ENCODE measurements around the gene TCF12.
A peak's percentile ranks its signal among the peaks of the same experiment; 100 is the strongest.

The TCF12 gene

DNA sequence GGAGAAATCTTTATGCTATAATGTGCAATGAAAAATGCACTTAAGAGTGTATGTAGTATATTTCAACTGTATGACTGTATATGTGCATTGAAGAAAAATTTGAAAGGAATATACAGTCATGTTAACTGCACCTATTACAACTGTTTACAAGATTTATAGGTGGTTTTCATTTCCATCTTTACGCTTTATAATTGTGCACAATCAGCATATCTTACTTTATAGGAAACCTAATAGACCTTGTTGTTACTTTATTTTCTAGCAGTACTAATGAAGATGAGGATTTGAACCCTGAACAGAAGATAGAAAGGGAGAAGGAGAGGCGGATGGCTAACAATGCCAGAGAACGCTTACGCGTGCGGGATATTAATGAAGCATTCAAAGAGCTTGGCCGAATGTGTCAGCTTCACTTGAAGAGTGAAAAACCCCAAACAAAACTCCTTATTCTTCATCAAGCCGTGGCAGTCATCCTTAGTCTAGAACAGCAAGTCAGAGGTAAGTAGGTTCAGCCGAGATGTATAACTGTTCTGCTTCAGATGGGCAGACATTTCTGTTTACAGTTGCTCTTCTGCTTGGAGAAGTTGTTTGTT, 354.4 kb downstream of the TCF12 start:
- no peak for DNase-seq

DNA sequence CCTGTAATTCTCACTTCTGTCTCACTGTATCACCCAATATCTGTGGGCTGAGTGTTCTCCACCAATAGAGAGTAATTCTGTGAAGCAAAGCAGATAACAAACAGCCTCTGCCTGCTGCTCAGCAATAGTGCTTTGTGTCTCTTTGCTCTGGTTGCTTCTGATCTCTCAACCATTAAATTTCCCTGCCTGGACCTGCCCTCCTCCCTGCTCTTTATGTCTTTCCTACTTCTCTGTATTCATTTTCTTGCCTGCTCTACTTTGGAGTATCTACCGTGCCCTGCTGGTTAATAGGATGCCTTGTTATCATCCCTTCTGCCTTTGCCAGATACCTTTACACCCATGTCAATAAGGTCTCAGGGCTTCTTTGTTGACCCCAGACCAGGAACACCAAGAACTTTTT, 355.0 kb downstream of the TCF12 start:
- no peak for DNase-seq

DNA sequence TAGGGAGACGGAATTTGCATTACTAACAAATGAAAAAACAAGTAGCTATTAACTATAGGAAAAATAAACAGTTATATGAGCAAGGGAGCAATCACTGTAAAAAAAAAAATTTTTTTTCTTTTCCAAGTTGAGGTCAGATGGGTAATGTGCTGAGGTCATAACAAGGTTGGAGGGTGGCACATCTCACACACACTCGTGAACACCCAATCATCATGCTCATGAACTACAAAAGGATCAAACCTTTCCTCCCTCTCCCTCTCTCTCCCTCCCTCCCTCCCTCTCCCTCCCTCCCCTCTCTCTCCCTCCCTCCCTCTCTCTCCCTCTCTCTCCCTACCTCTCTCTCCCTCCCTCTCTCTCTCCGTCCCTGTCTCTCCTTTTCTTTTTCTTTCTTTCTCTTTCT, 360.0 kb downstream of the TCF12 start:
- no peak for DNase-seq

DNA sequence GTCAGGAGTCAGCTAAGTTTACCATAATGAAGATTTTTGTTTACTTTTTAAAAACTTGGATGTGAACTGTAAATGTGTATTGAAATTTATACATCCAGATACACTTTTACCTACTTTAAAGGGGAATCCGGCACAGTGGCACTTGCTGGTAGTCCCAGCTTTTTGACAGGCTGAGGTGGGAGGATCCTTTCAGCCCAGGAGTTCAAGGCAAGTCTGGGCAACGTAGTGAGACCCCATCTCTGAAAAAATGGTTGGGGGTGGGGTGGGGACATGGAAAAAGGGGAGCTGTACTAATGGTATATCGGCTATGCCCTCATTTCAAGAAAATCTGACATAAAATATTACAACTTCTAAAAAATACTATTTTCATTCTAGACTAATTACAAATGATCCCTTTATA, 362.0 kb downstream of the TCF12 start:
- no peak for DNase-seq

DNA sequence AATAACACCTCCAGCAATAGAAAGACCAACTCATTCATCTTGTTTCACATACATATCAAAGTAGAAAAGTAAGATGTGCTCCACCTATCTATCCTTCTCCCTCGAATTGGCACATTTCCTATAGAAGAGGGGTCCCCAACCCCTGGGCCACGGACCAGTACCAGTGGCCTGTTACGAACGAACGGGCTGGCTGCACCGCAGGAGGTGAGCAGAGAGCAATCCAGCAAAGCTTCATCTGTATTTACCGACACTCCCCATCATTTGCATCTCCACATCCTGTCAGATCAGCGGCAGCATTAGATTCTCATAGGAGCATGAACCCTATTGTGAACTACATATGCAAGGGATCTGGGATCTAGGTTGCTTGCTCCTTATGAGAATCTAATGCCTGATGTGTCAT, 362.9 kb downstream of the TCF12 start:
- DNase-seq, result no peak

DNA sequence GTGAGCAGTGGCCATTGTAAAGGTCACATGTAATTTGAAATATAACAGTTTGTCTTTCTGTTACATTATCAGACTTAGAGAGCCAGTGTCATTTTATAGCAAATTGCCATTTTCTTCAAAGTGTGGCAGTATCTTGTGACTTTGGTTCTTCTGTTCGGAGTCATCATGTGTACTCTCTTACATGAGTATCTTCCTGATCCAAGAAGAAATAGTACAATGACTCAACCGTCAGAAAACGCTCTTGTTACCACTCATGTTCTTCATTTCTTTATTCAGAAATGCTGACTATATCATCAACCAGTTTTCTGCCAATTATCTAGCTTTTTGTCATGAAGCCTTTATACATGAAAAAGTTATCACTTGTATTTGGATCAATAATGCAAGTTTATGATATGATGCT, 364.2 kb downstream of the TCF12 start:
- DNase-seq, result peak; percentile 41 to 67

DNA sequence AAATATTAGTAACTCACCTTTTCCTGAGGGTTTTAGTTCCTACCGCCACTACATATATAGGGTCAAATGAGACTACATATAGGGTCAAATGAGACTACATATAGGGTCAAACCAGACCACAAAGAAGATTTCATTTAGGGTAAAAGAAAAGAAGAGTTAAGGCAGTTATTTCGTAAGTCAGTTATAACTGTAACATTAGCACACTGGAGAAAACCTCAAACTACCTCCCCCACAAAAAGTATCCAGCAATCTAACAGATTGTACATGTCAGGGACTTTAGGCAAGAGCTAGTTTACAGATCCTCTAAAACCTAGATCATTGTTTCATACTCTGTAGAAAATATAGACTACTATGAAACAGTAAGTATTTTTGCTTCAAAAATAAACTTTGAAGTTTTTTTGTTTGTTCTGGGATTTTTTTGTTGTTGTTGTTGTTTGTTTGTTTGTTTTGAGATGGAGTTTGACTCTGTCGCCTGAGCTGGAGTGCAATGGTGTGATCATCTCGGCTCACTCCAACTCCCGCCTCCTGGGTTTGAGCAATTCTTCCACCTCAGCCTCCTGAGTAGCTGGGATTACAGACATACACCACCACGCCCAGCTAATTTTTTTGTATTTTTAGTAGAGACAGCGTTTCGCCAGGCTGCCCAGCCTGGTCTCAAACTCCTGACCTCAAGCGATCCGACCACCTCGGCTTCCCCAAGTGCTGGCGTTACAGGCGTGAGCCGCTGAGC, 365.5 kb downstream of the TCF12 start:
- DNase-seq, result peak; percentile 52 to 65

DNA sequence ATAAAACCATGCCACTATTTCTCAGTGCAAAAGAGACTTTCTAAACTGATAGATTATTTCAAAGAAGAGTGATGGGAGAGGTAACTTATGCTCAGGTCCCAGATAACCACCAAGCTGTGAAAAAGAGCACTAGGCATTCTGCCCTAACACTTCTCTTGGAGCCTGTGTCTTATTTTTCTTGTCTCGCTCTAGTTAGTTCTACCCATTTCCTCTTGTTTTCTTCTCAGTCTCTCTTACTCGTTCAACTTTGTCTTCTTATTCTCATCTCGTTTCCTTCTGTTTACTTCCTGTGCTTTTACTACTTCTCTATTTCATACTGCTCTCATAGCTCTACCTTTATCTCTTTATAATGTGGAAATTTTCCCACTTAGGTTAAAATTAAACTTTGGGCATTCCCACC, 366.1 kb downstream of the TCF12 start:
- no peak for DNase-seq

DNA sequence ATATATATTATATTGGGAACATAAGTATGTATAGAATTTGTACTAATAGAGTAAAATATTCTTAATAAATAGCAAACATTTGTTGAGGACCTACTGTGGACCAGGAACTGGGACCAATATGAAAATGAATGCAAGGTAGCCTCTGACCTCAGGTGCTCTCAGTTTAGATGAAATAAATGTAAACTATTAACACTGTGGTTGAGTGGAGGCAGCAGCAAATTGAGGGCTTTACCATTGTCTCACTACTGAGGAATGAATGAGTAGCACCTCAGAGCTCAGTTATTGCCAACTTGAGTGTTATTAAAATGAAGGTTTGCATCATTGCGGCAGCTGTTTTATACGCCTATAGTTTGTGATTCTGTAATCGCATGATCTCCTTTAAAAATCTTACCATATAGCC, 366.9 kb downstream of the TCF12 start:
- DNase-seq, result no peak

DNA sequence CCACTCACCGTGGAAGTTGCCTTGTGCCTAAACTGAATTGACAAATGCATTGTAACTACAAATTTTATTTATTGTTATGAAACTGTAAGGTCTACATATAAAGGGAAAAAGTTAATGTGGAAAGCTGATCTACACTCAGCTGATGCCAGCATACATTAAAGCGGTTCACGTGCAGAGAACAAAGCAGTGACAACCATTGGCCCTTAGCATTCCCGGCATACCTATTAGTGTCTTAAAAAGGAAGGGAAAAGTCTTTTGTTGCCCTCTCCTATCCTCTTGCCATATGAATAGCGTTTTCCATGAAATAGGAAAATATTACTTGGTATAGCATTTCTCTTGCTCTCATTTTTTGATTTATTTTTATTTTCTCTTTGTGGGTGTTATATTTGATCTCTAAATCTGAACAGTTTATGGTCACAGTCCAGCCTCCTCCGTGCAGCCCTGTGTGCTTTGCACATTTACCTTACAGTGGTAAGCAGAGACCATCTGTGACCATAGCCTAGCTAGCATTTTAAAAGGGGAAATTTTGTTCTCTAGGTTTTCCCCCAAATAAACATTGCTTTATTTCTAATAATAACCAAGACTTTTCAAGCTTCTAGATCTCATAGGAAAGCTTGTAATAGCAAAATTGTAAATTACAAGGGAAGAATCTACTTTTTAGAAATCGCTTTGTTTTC, 368.1 kb downstream of the TCF12 start:
- DNase-seq, result no peak

DNA sequence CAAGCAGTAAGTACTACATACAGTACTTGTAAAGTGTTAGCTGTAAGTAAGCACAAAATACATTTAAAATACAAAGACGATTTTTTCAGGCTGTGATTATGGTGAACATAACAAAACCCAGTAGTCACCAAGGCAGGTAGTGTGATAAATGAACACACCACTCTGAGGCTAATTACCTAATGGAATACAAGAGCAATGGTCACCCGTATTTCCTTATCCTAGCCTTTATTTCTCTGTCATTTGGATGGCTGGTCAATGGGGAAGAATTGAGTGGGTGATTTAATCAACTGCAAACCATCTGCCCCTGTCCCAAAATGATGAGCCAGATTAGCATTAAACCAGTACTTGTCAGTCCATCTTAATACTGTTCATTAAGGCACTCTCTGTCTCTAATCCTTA, 368.7 kb downstream of the TCF12 start:
- DNase-seq, result no peak

DNA sequence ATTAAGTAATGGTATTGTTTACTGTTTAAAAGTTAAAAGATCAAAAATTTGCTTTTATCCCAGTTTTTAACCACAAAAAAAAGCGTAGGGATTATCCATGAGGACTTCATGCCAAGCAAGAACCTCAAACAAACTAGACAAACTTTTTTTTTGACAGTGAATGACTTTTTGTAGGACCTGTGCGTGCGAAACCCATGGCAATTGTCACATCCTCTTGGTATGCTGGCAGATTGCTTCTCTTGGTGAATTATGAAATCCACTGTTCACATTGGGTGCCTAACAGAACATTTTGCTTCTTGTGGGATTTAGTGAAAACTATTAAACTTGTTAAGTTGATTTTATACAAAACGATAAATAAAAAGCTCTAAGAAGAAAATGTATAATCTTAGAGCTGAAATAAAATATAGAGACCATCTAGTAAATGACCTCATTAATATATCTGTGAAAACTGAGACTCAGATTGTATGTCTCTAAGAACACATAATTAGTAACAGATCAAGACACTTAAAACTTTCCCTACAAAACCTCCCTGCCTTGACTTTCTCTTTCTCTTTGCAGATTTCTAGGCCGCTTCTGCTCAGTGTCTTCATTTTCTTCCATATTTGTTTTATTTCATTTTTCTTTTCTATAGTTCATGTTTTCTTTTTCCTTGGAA, 370.6 kb downstream of the TCF12 start:
- no peak for DNase-seq

DNA sequence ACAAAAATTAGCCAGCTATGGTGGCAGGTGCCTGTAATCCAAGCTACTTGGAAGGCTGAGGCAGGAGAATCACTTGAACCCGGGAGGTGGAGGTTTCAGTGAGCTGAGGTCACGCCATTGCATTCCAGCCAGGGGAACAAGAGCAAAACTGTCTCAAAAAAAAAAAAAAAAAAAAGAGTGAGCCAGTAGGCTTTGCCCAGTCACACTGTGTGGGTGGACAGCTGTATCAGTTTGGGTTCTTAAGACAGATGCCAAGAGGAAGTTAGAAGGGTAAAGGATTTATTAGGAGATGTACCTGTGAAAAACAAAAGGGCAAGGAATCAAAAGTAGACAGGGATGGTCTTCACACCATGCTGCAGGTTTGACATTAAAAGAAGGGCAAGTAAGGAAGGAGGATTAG, 371.7 kb downstream of the TCF12 start:
- peak; percentile 28 to 62 for DNase-seq

DNA sequence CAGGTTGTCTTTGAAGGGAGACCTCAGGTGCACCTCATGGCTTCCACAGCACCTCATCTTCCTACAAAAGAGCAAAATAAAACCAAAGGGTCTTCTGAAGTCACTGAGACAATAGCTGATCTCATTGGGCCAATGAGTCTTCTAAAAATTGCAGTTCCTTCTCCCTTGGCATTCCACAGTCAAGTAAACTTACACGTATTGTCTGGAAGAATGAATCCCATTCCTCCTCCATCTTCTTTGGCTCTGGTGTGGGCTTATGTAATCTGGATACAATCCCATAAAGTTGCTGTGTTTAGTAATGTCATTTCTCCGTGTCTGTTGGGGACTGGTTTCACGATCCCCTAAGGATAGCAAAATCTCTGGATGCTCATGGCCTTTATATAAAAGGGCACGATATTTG, 372.4 kb downstream of the TCF12 start:
- no peak for DNase-seq

DNA sequence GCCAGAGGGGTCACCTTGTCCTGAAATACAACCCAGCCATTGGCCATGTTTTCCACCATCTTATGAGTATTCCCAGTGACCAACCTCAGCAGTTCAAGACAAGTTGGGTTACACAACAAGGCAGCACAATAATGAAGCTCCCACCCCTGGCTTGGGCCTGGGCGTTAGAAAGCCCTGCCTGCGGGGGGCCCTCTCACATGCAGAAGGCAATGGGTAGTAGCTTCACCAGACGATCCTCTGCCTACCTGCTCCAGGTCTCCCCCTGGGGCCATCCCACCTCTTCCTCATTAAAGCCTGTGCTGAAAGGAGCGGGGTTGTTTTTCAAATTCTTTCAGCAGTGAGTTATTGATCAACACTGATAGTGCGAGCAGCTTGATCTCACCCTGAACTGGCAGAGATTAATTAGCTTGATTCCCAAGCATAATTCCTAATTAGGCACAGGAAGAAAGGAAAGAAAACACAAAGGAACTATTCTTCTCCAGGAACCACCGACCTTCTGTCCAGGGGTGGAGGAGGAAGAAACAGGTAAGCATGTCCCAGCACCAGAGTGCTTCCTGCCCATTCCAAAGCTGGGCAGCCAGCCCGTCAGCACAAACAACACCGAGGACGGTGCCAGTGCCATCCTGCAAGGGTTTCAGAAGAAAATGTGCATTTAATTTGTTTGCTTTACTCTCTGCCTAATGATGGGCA, 378.2 kb downstream of the TCF12 start:
- DNase-seq, result no peak

DNA sequence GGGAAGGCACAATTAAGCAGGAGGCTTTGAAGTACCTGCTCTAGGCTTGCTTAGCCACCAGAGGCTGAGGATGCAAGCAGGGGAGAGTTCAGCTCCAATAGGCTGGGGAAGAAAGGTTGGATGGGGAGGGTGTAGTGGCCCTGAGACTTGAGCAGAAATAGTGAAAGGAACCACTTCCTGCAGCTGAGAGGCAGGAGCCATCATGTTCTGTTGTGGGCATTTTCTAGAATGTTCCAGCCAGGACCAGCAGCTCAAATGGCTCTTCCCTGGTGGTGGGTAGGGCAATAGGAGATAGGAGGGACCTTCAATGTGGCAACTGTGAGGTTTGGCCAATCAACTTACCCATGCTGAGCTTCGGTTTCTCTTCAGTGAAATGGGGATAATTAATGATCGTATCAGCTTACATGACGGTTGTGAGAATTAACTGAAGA, 378.7 kb downstream of the TCF12 start:
- DNase-seq, result no peak

DNA sequence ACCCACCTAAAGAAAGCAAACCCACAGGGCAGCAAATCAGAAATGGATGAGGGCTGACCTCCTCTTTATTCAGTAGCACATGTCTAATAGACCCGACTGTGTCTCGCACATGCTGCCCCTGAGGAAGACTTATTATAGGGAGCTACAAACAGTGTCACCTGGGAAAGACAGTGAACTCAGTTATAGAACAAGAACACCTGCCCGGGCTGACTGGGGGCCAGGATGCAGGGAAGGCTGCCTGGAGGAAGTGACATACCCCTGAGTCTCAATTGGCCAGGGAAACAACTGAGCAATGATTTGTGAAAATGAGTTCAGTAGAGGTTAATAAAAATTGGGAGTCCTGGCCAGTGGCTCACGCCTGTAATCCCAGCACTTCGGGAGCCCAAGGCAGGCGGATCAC, 379.2 kb downstream of the TCF12 start:
- DNase-seq, result no peak

DNA sequence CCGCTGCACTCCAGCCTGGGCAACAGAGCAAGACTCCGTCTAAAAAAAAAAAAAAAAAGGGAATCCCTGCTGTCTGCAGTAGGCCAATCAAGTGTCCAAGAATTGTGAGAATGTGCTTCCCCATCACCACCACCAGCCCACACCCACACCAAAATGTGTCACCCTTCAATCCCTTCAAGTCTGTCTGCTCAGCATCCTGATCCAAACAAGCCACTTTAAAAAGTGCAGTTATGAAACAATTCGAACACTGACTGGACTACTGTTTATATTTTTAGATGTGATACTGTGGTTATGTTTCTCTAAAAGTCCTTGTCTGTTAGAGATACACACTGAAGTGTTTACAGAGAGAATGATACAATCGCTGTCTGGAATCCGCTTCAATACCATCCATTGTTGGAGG, 379.8 kb downstream of the TCF12 start:
- DNase-seq, result peak; percentile 75 to 92

DNA sequence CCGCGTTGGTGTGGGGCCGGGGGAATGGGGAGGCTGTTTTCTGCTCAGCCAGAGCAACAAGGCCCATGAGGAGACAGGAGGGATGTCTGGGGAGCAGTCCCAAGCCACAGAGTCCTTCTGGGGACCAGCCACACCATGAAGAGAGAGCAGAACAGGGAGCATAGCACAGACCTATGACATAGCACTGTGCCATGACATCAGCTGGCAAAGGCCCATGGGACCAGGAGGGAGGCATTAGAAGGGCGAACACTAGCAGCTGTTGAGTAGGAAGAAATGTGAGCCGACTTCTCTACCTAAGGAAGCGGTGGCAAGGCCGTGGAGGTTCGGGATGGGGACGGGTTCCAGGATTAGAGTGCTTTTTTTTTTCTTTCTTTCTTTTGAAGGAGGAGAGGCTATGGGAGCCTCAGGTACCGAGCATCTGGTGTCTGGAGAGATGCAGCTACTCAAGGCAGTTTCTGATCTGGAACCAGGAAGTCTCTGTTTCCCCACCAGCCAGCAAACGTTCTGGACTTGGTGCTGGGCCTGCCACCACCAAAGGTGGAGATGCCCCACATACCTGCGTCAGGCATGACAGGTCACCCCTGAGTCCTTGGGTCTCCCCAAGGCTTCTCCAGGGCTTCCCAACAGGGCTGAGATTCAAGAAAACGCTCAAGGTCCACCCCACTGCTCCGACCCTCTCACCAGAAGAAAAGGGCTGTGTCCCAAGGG, 380.6 kb downstream of the TCF12 start:
- no peak for DNase-seq

DNA sequence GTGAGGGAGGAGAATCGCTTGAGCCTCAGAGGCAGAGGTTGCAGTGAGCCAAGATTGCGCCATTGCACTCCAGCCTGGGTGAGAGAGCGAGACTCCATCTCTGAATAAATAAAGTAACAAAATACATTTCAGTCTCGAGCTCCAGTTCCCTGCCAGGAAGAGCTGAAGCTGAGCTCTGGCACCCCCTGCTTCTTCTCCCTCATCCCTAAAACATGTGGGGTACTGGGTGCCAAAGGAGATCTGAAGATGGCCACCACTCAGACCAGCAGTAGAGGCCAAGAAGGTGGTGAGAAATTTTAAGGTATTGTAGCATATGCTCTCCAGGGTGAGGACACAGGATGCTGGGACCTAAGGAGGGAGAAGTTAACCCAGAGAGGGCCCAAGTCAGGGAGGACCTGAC, 382.9 kb downstream of the TCF12 start:
- no peak for DNase-seq

DNA sequence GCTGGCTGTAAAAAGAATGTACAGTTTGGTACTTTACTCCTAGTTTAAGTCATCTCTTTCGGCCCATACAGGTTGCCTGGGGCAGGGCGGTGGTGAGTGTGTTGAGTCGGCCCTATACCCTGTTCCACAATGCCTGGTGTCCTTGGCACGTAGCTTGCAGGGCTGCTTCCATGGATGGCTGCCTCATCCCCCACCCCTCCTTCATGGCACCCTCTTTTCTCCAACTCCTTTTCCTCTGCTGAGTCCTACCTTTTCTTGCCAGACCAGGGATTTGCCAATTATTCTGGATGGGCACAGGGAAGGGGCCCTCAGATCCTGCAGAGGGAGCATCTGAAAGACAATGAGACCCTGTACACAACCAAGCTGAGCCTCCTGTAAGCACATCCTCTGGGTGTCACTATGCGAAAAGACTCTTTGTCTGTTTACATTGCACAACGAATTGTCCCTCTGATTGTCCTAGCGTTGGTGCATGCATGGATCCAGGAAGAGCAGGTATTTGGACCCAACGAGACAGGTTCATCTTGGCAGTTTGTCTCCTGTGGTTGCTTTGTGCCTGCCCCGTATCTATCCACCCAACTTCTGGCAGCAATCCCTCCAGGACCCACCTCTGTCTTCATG, 384.3 kb downstream of the TCF12 start:
- DNase-seq, result no peak

DNA sequence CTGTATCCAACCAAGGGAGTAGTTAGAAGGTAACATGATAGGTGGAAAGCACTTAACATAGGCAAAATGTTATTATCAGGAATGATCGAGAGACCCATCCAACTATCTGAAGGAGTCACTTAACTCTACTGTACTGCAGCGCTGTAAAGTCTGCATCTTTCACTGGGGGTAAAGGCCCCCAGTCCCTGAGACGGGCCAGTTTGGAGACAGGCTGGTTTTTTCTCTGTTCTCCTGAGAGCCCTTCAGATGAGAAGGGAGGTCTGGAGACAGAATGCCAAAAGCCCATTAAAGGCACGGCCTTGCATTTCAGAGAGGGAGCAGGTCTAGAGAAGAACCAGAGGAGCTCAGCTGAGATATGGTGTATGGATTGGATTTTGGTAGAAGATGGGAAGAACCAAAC, 386.6 kb downstream of the TCF12 start:
- no peak for DNase-seq
